Activated T-cell treated with anti-CD3 and anti-CD28 coated beads, Interleukin-2, amount 50 U/mL, for 72 hours (primary cell): ENCODE results near the gene SERPINA9. TPM values are rescaled to one million over a fixed set of nuclear protein-coding genes. Genes with fewer than 3 reads are reported as not detected.
"Not testable (repeated sequence)": the region's sequence is repeated elsewhere in the genome, so short reads cannot be mapped to it uniquely, and the experiment has no call there.

Experiments
- ATAC-seq, 2 donors: fragments of 150-1000 bp; cut with Tn5 transposase; replicated peaks in 1 of 2; 2 replicates each; pipeline ENCODE4 v1.10.0; 2021; ENCODE audit warnings: moderate library complexity in 2 of 2, mild to moderate bottlenecking in 1 of 2
- DNase-seq, 2 donors: peaks; one replicate each; pipeline ENCODE4 v3.0.0; 2021 to 2022; ENCODE audit warnings: mixed read lengths in 1 of 2
- H3K27ac Mint-ChIP-seq: one replicate; pipeline ENCODE4 v1.8.0; 2022; ENCODE audit warnings: mild to moderate bottlenecking, moderate library complexity, mixed read lengths
- H3K27me3 Mint-ChIP-seq: one replicate; pipeline ENCODE4 v1.8.0; 2022; ENCODE audit warnings: low read depth, mixed read lengths
- H3K36me3 Mint-ChIP-seq, 2 donors: one replicate each; pipeline ENCODE4 v1.8.0; 2022; ENCODE audit warnings: mixed read lengths in 2 of 2, mild to moderate bottlenecking in 1 of 2; ENCODE audit not compliant: insufficient read depth in 2 of 2
- H3K4me1 Mint-ChIP-seq: one replicate; pipeline ENCODE4 v1.8.0; 2022; ENCODE audit warnings: low read depth, mixed read lengths
- H3K4me3 Mint-ChIP-seq, 2 donors: one replicate each; pipeline ENCODE4 v1.8.0; 2022; ENCODE audit warnings: mild to moderate bottlenecking in 2 of 2, mixed read lengths in 2 of 2, moderate library complexity in 2 of 2
- H3K9me3 Mint-ChIP-seq, 2 donors: one replicate each; pipeline ENCODE4 v1.8.0; 2022; ENCODE audit warnings: mixed read lengths in 2 of 2
- total RNA-seq, 2 donors: library from RNA; stranded (reverse); gene quantifications; one replicate each; pipeline ENCODE4 v1.2.3, GENCODE V29; 2022

The SERPINA9 gene
- total RNA-seq, result not detected

DNA sequence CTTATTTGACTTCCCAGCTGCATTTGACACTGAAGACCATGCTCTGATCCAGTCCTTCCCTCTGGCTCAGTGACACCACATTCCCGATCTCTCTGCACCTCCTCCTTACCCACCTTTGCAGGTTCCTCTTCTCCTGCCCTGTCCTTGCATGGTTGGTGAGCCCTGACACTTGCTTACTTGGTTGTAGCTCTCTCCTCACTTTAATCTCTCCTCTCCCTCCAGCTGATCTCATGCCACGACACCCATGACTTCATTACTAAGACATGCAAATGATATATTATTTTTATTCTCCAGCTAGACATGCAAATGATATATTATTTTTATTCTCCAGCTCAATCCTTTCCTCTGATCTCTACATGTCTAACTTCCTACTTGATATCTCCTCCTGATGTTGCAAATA is at the start of gene SERPINA9:
SERPINA9 (minus strand) TSS at position 175 of the 400 bp plus-strand sequence. CDS start 6,357 bp downstream, outside the sequence.
- H3K36me3 Mint-ChIP-seq, result peaks cover 2 to 3% of the 10 kb centered on the region in 2 donors
- ATAC-seq, result no peak
- peaks cover 12% of the 10 kb centered on the region for H3K27me3 Mint-ChIP-seq

GRCh38 chr14:94524093-94524492 is 48.1 kb upstream of the SERPINA9 start:
- DNase-seq (no peak), ATAC-seq (no peak)
- peaks cover 0 to 4% of the 10 kb centered on the region in 2 donors for H3K36me3 Mint-ChIP-seq
- peaks cover 16% of the 10 kb centered on the region for H3K27me3 Mint-ChIP-seq
- H3K4me1 Mint-ChIP-seq, result no peaks in the 10 kb centered on the region
- peaks cover 1 to 10% of the 10 kb centered on the region in 2 donors for H3K9me3 Mint-ChIP-seq
- no peak overlapping the region for H3K4me3 Mint-ChIP-seq
- no peak overlapping the region for H3K27ac Mint-ChIP-seq

More for the DNA sequence above, at the start of gene SERPINA9:
- Mint-ChIP-seq H3K4me1 (no peaks in the 10 kb centered on the region), H3K9me3 (peaks cover 5 to 6% of the 10 kb centered on the region in 2 donors), H3K4me3 (no peak within 1 kb of the TSS), H3K27ac (no peak within 1 kb of the TSS)
- DNase-seq, result no peak

DNA sequence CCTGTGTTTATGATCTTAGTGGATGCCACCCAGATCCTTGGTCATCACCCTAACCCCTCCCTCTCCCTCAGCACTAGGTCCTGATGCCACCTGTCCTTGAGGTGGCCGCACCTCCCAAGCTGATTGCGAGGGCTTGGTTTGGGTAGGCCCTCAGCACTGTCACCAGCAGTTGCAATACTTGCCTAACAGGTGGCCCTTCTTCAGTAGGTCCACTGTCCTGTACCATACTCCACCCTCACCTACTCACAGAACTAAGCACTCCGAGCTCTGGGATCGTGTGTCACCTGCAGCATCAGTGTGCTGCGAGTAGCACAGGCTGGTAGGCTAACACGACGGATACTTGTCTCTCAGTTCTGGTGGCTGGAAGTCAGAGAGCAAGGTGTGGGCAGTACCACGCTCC is 47.3 kb upstream of the SERPINA9 start:
- Mint-ChIP-seq H3K27ac (no peak overlapping the region), H3K27me3 (peaks cover 16% of the 10 kb centered on the region), H3K4me3 (no peak overlapping the region), H3K4me1 (no peaks in the 10 kb centered on the region), H3K36me3 (peaks cover 0 to 4% of the 10 kb centered on the region in 2 donors), H3K9me3 (peaks cover 3 to 14% of the 10 kb centered on the region in 2 donors)
- ATAC-seq, result no peak
- DNase-seq, result no peak

DNA sequence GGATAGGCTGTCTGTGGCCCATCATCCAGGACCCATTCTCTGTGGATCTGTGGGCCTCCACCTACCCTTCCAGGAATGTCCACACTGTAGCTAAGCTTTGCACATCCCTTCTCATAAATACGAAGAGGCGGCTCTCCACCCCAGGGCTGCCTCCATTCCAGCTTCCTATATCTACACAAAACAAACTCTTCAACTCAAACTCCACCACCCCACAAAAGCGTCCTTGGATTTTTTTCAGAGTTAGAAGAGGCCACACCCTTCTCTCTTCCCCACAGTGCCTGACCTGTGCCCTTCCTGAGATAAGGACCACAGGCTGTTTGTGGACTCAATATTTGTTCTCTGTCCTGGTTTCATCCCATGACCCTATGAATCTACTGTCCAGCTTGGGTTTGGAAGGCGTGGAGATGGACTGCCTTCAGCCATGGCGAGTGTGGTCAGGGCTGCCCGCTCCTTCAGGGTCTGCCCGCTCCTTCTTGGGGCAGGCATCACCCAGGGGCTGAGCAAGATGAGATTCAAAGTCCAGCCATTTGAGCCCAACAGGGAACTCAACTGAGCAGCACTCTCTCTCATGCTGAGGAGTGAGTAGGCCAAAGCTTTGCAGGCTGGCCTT is 46.2 kb upstream of the SERPINA9 start:
- DNase-seq, result no peak
- H3K27me3 Mint-ChIP-seq, result peaks cover 16% of the 10 kb centered on the region
- H3K4me3 Mint-ChIP-seq, result no peak overlapping the region
- peaks cover 3 to 14% of the 10 kb centered on the region in 2 donors for H3K9me3 Mint-ChIP-seq
- no peaks in the 10 kb centered on the region for H3K4me1 Mint-ChIP-seq
- ATAC-seq, result no peak
- H3K27ac Mint-ChIP-seq, result no peak overlapping the region
- peaks cover 0 to 4% of the 10 kb centered on the region in 2 donors for H3K36me3 Mint-ChIP-seq

GRCh38 chr14:94521375-94522114 is 45.5 kb upstream of the SERPINA9 start:
- Mint-ChIP-seq H3K36me3 (peaks cover 0 to 4% of the 10 kb centered on the region in 2 donors), H3K9me3 (peaks cover 3 to 14% of the 10 kb centered on the region in 2 donors), H3K27ac (no peak overlapping the region), H3K27me3 (peaks cover 11% of the 10 kb centered on the region), H3K4me1 (no peaks in the 10 kb centered on the region), H3K4me3 (no peak overlapping the region)
- no peak for ATAC-seq
- no peak for DNase-seq

GRCh38 chr14:94517641-94518257 is 41.8 kb upstream of the SERPINA9 start:
- ATAC-seq, result no peak
- no peak for DNase-seq
- Mint-ChIP-seq H3K9me3 (peaks cover 2 to 14% of the 10 kb centered on the region in 2 donors), H3K4me3 (no peak overlapping the region), H3K4me1 (no peaks in the 10 kb centered on the region), H3K36me3 (peaks cover 0 to 4% of the 10 kb centered on the region in 2 donors), H3K27me3 (no peaks in the 10 kb centered on the region), H3K27ac (no peak overlapping the region)

GRCh38 chr14:94517248-94517640 is 41.2 kb upstream of the SERPINA9 start:
- peaks cover 0 to 4% of the 10 kb centered on the region in 2 donors for H3K36me3 Mint-ChIP-seq
- H3K4me3 Mint-ChIP-seq, result no peak overlapping the region
- H3K27me3 Mint-ChIP-seq, result no peaks in the 10 kb centered on the region
- H3K4me1 Mint-ChIP-seq, result no peaks in the 10 kb centered on the region
- no peak for DNase-seq
- no peak overlapping the region for H3K27ac Mint-ChIP-seq
- peaks cover 2 to 14% of the 10 kb centered on the region in 2 donors for H3K9me3 Mint-ChIP-seq
- ATAC-seq, result no peak

DNA sequence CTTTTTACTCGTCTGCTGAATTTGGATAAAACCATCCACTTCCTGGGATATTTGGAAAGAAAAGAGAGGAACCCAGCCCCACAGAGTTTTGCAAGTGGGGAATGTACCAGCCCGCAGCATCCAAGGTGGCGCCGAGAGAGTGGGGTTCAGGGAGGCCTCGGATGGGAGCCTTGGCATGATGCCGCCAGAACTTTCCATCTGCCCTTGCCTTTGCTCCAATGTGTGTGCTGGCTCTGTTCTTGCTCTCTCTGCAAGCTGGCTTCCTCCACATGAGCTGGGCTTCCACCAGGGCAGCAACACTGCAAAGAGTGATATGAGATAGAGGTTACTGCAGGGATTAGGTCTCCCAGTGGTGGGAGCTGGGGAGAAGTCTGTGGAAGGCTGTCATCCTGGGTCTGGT is 39.9 kb upstream of the SERPINA9 start:
- Mint-ChIP-seq H3K4me3 (no peak overlapping the region), H3K27ac (no peak overlapping the region), H3K27me3 (no peaks in the 10 kb centered on the region), H3K4me1 (no peaks in the 10 kb centered on the region), H3K36me3 (peaks cover 0 to 4% of the 10 kb centered on the region in 2 donors), H3K9me3 (peaks cover 2 to 14% of the 10 kb centered on the region in 2 donors)
- ATAC-seq, result no peak
- no peak for DNase-seq

DNA sequence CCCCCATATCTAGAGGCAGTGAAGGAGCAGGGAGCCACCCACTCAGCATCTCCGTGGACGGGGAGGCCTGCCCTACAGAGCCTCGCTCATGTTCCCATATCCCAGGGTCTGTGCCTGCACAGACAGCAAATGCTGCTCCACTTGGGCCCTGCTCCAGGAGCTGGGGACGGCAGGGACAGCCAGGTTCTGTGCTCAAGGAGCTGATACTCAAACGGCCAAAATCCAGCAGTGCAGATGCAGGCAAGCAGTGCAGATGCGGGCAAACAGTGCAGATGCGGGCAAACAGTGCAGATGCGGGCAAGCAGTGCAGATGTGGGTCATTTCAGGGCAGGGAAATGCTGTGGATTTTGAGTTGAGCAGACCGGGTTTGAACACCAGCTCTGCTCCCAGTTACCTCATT is 39.4 kb upstream of the SERPINA9 start:
- H3K27me3 Mint-ChIP-seq, result no peaks in the 10 kb centered on the region
- H3K27ac Mint-ChIP-seq, result no peak overlapping the region
- no peak for ATAC-seq
- H3K36me3 Mint-ChIP-seq, result peaks cover 0 to 4% of the 10 kb centered on the region in 2 donors
- no peaks in the 10 kb centered on the region for H3K4me1 Mint-ChIP-seq
- H3K4me3 Mint-ChIP-seq, result no peak overlapping the region
- peaks cover 2 to 14% of the 10 kb centered on the region in 2 donors for H3K9me3 Mint-ChIP-seq
- DNase-seq, result no peak

DNA sequence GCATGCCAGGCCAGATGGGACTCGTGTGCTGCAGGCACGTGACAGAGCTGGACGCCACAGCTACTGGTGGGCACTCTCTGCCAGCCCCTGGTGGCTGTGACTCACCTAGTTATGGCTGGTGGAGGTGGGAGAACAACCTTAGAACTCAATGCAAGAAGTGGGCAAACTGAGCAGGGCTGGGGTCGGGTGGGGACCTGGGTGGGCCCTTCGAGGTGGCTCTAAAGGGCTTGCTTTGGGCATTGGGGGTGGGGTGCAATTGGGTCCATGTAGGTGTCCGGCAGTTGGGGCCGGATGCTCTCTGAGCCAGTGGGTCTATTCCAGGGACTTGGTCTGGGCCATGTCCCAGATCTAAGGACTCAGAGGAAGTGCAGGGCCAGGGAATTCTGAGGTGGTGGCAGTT is 38.4 kb upstream of the SERPINA9 start:
- no peak for ATAC-seq
- H3K36me3 Mint-ChIP-seq, result peaks cover 0 to 2% of the 10 kb centered on the region in 2 donors

DNA sequence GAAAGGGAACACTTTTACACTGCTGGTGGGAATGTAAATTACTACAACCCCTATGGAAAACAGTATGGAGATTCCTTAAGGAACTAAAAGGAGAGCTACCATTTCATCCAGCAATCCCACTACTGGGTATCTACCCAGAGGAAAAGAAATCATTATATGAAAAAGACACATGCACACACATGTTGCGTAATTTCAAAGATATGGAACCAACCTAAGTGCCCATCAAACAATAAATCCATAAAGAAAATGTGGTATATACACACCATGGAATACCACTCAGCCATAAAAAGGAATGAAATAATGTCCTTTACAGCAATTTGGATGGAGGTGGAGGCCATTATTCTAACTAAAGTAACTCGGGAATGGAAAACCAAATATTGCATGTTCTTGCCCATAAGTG is 34.5 kb upstream of the SERPINA9 start:
- not testable (repeated sequence) for H3K4me3 Mint-ChIP-seq, DNase-seq, H3K27me3 Mint-ChIP-seq, H3K27ac Mint-ChIP-seq, H3K36me3 Mint-ChIP-seq, H3K4me1 Mint-ChIP-seq, H3K9me3 Mint-ChIP-seq, ATAC-seq

More for the DNA sequence above, 38.4 kb upstream of the SERPINA9 start:
- Mint-ChIP-seq H3K27me3 (no peaks in the 10 kb centered on the region), H3K4me3 (no peak overlapping the region), H3K4me1 (no peaks in the 10 kb centered on the region), H3K27ac (no peak overlapping the region), H3K9me3 (peaks cover 2 to 6% of the 10 kb centered on the region in 2 donors)
- DNase-seq, result no peak

DNA sequence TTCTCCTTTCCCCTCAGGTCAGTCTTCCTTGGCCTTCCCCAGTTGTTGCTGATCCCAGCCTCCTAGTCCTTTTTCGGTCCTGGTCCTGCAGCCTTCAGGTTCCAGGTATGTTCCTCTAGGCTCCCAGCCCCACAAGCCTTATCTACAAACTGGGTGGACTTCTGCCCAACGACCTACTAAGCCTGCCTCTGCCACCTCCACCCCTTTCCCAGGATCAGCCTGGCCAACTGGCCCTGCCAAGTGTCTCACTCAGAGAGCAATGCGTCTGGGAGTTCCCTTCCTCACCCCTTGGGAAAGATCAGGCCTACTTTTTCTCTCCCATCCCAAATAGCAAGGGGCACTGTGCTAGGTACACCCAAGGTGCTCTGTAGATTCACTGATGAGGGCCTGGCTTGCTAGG is 33.4 kb upstream of the SERPINA9 start, which contains the start of gene SERPINA12:
SERPINA12 (minus strand) TSS at position 114 of the 400 bp plus-strand sequence. CDS start 11,072 bp downstream, outside the sequence.
- H3K4me1 Mint-ChIP-seq, result no peaks in the 10 kb centered on the region
- DNase-seq (no peak), ATAC-seq (no peak)
- H3K4me3 Mint-ChIP-seq, result no peak within 1 kb of the TSS
- H3K27me3 Mint-ChIP-seq, result no peaks in the 10 kb centered on the region
- no peak within 1 kb of the TSS for H3K27ac Mint-ChIP-seq
- H3K36me3 Mint-ChIP-seq, result no peaks in the 10 kb centered on the region
- H3K9me3 Mint-ChIP-seq, result no peaks in the 10 kb centered on the region

DNA sequence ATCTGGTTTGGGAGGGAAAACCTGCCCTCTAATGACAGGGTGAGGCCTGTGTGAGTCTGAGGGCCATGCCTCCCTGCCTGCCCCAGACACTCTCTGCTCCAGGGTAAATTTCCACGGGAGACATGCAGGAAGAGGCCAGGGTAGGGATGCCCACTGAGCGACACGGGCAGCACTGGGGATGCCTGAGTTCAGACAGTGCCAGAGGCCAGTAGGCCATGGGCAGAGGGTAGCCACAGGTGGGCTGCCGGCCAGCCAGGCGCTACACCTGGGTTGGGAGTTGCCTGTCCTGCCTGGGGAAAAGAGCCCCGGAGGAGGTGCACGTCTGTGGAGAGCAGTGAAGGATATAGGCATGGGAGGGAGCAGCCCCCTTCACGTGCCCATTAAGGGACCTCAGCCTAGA is 29.6 kb upstream of the SERPINA9 start:
- Mint-ChIP-seq H3K4me3 (no peak overlapping the region), H3K27ac (no peak overlapping the region), H3K27me3 (no peaks in the 10 kb centered on the region), H3K36me3 (no peaks in the 10 kb centered on the region), H3K9me3 (no peaks in the 10 kb centered on the region), H3K4me1 (no peaks in the 10 kb centered on the region)
- DNase-seq (no peak), ATAC-seq (no peak)
